Amniotic epithelial cell (primary cell): ENCODE data around the gene NFAT5.
A peak's percentile ranks its signal among the peaks of the same experiment; 100 is the strongest.

Experiments
- DNase-seq: peaks from one replicate; pipeline ENCODE4 v3.0.0-alpha.2; 2010; ENCODE audit warnings: low read depth

NFAT5 gene

DNA sequence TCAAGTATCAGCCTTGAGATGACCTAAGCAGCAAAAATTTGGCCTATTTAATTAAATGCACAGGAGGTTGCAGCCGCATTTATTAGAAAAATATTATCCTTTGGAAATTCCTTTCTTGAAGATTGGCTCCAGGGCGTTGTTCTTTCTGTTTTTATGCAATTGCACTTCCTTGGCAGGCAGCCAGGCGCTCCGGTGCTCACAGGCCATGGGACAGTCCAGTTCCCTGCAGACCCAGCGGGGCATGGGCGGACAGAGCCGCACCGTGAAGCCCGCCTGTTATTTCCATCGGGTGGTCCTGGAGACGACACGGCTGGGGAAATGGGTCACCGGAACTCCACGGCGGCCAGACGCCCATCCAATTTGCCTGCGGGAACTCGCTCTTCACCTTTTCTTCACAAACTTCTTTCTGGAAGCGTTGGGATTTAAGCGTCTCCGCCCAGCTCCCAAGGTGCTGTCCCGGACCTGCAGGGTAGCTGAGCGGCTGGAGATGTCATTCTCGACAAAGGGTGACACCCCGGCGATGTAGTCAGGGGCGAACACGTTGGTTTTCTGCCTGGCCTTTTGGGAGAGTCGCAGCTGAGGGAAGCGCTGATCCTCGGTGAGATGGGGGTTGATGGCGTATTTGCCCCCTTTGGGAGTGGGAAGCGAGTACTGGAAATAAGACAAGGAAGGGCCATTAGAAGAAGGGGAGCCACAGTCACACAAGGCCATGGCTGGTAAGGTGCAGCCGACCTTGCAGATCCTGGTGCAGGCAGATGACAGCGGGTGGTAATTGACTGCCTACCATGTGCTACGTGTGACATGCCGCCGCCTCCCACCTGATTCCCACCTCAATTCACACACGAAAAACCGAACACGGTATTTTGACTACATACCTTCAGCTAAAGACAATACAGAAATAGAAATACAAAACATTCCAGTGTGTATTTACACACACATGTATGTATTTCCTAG, 176.5 kb downstream of the NFAT5 start:
- no peak for DNase-seq

GRCh38 chr16:69744363-69745231, 178.8 kb downstream of the NFAT5 start:
- no peak for DNase-seq

- no peak for DNase-seq
These were observed 179.5 kb downstream of the NFAT5 start for GRCh38 chr16:69745232-69745612.

DNA sequence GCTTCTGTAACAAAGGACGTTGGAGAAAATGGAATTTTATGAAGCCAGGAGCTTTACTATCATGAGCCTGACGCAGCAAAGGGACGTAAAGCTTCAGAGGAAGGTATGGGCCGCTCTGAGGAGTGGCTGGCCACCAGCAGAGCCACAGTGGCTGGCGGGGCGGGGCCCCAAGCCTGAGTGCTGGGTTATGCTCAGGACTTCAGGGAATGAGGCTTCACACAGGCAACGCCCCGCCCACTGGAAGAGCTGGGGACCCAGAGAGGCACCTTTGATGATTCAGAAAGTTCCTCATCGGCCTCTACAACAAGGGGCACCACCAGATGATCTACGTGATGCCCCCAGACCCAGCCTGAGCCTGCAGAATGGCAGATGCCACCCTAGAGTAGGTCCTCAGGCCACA, 180.2 kb downstream of the NFAT5 start:
- no peak for DNase-seq

GRCh38 chr16:69747115-69747514, 181.3 kb downstream of the NFAT5 start:
- peak; percentile 40 for DNase-seq

DNA sequence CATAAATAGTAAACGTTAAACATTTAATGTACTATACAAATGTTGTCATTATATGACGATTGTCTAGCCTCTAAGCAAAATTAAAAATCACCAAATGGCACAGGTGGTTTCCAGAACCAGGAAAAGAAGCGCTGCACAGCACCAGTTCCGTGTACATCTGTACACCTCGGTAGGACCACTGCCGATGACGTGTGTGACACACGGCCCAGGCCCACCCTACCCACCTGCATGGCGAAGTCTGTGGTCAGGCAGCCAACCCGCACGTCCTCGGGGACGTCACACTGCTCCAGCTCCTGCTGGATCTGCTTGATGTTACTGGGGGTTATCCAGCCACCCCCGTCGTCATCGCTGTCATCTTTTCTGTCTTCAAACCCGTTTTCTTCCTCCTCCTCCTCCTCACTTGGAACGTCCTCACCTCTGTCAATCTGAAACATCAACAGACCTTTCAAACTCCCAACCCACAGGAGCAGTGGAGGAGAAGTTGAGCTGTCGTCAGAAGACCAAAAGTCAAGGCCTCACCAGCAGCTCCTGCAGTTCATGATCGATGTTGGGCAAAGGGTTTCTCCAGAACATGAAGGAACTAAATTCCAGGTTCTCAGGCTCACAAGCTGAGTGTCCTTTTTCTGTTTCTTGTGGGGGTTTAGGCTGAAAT, 183.1 kb downstream of the NFAT5 start:
- DNase-seq: no peak

- DNase-seq: no peak
These were observed 188.3 kb downstream of the NFAT5 start for GRCh38 chr16:69754143-69754468.
